Measurements from ENCODE around the gene PAK2. TPM values are rescaled to one million over a fixed set of nuclear protein-coding genes. Genes with fewer than 3 reads are reported as not detected.

Gene PAK2
- total RNA-seq, 1 experiment from 2014 or later = 102 TPM

- TF ChIP-seq CTCF (conservative IDR thresholded peaks at IDR 0.05; ENCODE audit: low read depth, low read length) (no peak), EZH2 (IDR thresholded peaks at IDR 0.05; ENCODE audit: borderline replicate concordance, low read depth, low read length, poor library complexity, severe bottlenecking) (no peak)
- peaks cover 29% of the 10 kb centered on the region for H3K4me1 ChIP-seq (ENCODE audit: insufficient read depth, low read length, poor library complexity, severe bottlenecking)
- intact Hi-C loops (cut with micrococcal nuclease; ENCODE audit: unreplicated experiment) = no loop called here
- no peak for DNase-seq (ENCODE audit: low spot score)
- CTCF ChIA-PET = no interaction called here
- peaks cover 8% of the 10 kb centered on the region for H3K9me3 ChIP-seq (ENCODE audit: low read depth, low read length, poor library complexity, severe bottlenecking)
- POLR2A ChIA-PET (ENCODE audit: low non-redundant PET) = no interaction called here
- H3K27me3 ChIP-seq (replicated peaks; ENCODE audit: insufficient read depth, low read depth, low read length, poor library complexity) = no peaks in the 10 kb centered on the region
- H3K27ac ChIP-seq (ENCODE audit: low read depth, low read length, poor library complexity, severe bottlenecking) = no peak overlapping the region
- peaks cover 21% of the 10 kb centered on the region for H3K36me3 ChIP-seq (ENCODE audit: insufficient read depth, low read length, poor library complexity, severe bottlenecking)
- no TSS peak for BruUV-seq (replicated peaks)
- H3K4me3 ChIP-seq (ENCODE audit: low read depth, low read length, poor library complexity, severe bottlenecking) = no peak overlapping the region
These were observed 39.1 kb downstream of the PAK2 start for GRCh38 chr3:196778755-196779154.

GRCh38 chr3:196782511-196782910 is 42.9 kb downstream of the PAK2 start:
- no peak for DNase-seq (ENCODE audit: low spot score)
- H3K27me3 ChIP-seq (replicated peaks; ENCODE audit: insufficient read depth, low read depth, low read length, poor library complexity) = no peaks in the 10 kb centered on the region
- POLR2A ChIA-PET (ENCODE audit: low non-redundant PET) = no interaction called here
- CTCF ChIA-PET = no interaction called here
- intact Hi-C loops (cut with micrococcal nuclease; ENCODE audit: unreplicated experiment) = no loop called here
- H3K4me1 ChIP-seq (ENCODE audit: insufficient read depth, low read length, poor library complexity, severe bottlenecking) = peaks cover 8% of the 10 kb centered on the region
- H3K36me3 ChIP-seq (ENCODE audit: insufficient read depth, low read length, poor library complexity, severe bottlenecking) = peaks cover 40% of the 10 kb centered on the region
- TF ChIP-seq CTCF (conservative IDR thresholded peaks at IDR 0.05; ENCODE audit: low read depth, low read length) (no peak), EZH2 (IDR thresholded peaks at IDR 0.05; ENCODE audit: borderline replicate concordance, low read depth, low read length, poor library complexity, severe bottlenecking) (no peak)
- H3K27ac ChIP-seq (ENCODE audit: low read depth, low read length, poor library complexity, severe bottlenecking) = no peak overlapping the region
- H3K4me3 ChIP-seq (ENCODE audit: low read depth, low read length, poor library complexity, severe bottlenecking) = no peak overlapping the region
- H3K9me3 ChIP-seq (ENCODE audit: low read depth, low read length, poor library complexity, severe bottlenecking) = peaks cover 8% of the 10 kb centered on the region
- BruUV-seq (replicated peaks) = no TSS peak

GRCh38 chr3:196788528-196788927 is 48.9 kb downstream of the PAK2 start:
- Histone ChIP-seq H3K36me3 (ENCODE audit: insufficient read depth, low read length, poor library complexity, severe bottlenecking) (peaks cover 47% of the 10 kb centered on the region), H3K9me3 (ENCODE audit: low read depth, low read length, poor library complexity, severe bottlenecking) (no peaks in the 10 kb centered on the region), H3K4me3 (ENCODE audit: low read depth, low read length, poor library complexity, severe bottlenecking) (no peak overlapping the region), H3K27me3 (replicated peaks; ENCODE audit: insufficient read depth, low read depth, low read length, poor library complexity) (no peaks in the 10 kb centered on the region), H3K27ac (ENCODE audit: low read depth, low read length, poor library complexity, severe bottlenecking) (no peak overlapping the region), H3K4me1 (ENCODE audit: insufficient read depth, low read length, poor library complexity, severe bottlenecking) (peaks cover 11% of the 10 kb centered on the region)
- peak; percentile 44 for DNase-seq (ENCODE audit: low spot score)
- ChIA-PET POLR2A (ENCODE audit: low non-redundant PET) (no interaction called here), CTCF (no interaction called here)
- intact Hi-C loops (cut with micrococcal nuclease; ENCODE audit: unreplicated experiment) = no loop called here
- no TSS peak for BruUV-seq (replicated peaks)
- TF ChIP-seq CTCF (conservative IDR thresholded peaks at IDR 0.05; ENCODE audit: low read depth, low read length) (no peak), EZH2 (IDR thresholded peaks at IDR 0.05; ENCODE audit: borderline replicate concordance, low read depth, low read length, poor library complexity, severe bottlenecking) (no peak)
